NCI-H2107 (cell line): ENCODE data around the gene DPM2.

Source experiments
- DNase-seq: peaks from one replicate; lab custom pipeline; 2025; lab: John Stamatoyannopoulos, UW

DPM2 gene

GRCh38 chr9:127898433-127899127 is 39.1 kb downstream of the DPM2 start:
- DNase-seq = no peak

GRCh38 chr9:127897193-127897692 is 40.4 kb downstream of the DPM2 start:
- no peak for DNase-seq

DNA sequence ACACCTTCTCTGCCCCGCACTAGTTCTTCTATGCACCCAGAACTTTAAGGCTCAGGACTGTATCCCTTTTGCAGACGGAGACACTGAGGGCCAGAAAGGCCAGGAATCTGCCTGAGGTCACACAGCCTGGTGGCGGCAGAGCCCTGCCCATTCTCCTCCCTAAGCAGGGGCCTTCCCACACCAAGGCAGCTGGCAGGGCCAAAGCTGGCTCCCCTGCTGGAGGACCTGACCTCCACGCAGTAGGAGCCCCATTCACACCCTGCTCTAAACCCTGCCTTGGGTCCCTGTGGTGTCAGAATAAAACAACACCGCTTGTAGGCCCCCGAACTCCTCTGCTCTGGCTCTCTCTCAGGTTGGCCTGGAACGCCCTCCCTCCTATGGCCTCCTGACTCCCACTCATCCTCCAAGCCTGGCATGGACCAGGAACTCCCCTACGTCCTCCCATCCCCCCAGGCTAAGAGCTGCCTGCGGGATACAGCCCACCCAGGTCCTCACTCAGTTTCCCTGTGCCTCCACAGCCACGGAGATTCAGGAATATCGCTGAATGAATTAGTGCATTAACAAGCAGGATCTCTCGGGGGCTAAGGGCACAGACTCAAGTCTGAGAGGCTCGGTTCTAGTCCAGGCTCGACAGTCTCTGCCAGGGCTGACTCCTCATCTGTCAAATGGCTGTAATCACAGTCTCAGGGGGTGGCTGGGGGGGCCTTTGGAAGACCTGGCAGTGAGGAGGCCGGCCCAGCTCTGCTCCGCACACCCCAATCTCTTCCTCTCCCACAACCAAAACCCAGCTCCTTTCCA is 41.1 kb downstream of the DPM2 start:
- no peak for DNase-seq

DNA sequence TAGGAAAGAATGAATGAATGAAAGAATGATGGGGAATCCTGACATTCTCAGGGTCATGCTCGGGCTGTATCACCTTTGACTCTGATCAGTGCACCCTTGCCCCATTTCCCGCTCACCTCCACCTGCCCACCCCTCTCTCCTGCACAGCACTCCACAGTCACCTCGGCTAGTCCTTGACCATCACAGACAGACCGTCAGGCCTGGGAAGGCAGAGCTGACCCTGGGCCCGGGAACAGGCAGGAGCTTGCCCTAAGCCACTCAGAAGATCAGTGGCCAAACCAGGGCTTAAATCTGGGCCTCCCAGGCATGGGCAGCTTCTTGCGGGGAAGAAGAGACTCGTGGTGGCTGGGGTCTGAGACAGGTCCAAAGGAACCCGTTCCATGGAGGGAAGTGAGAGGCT is 41.8 kb downstream of the DPM2 start:
- no peak for DNase-seq

DNA sequence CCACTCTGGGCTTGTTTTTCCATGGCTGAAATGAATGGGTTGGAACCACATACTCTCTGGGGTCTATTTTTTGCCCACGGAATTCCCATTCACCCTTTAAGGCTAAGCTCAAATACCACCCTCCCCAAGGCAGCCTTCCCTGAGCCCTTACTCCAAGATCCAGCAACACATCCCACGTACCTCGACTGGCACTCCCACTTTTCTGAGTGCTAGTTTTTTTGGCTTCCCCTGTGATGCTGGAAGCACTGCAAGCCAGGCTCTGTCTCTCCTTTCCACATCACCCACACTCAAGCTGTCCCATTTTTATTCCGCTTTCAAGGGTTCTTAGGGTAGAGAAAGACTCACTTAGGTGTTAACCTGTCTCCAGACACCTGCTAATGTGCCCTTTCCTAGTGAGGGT is 44.3 kb downstream of the DPM2 start:
- DNase-seq = no peak

DNA sequence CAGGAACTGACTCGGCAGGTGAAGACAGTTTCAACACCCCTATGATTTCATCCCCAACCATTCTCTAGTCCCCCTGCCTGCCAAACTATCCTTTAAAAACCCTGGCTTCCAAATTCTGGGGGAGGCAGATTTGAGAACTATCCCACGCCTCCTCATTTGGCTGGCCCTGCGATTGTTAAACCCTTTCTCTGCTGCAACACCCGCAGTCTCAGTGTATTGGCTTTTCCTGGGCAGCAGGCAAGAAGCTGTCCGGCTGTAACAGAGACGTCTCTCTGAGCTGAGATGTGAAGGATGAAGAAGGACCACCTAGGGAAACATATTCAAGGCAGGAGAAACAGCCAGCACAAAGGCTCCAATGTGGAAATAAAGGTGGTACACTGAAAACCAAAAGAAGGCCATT is 44.8 kb downstream of the DPM2 start:
- no peak for DNase-seq

DNA sequence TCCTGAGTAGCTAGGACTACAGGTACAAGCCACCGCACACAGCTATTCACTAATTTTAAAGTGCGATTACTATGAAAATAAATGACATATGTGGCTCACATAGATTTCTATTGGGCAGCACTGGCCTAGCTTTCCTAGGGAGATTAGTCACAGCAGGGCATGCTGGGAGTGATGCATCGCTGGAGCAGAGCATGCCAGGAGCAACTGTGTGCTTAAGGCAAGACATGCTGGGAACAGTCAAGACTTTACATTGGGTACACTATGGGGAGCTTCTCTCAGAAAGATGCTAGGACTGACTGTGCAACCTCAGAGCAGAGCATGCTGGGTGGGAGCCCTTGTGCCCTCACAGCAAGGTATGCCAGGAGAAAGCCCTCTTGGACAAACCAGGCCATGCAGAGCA is 47.6 kb downstream of the DPM2 start:
- DNase-seq = no peak

DNA sequence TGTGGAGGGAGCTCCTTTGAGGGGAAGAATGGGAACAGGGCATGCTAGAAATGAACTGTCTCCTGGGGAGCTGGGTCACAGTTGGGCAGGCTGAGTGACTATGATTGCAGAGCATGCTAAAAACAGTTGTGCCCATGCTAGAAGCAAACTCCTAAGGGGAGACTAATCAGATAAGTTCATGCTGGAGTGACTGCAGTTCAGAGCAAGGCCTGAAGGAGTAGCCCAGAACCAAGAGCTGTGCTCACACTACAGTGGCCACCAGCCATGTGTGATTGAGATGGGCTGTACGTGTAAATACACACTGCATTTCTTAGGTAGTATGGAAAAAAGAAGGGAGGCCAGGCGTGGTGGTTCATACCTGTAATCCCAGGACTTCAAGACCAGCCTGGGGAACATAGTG is 49.9 kb downstream of the DPM2 start:
- DNase-seq = no peak

GRCh38 chr9:127886401-127886972 is 51.2 kb downstream of the DPM2 start:
- no peak for DNase-seq

DNA sequence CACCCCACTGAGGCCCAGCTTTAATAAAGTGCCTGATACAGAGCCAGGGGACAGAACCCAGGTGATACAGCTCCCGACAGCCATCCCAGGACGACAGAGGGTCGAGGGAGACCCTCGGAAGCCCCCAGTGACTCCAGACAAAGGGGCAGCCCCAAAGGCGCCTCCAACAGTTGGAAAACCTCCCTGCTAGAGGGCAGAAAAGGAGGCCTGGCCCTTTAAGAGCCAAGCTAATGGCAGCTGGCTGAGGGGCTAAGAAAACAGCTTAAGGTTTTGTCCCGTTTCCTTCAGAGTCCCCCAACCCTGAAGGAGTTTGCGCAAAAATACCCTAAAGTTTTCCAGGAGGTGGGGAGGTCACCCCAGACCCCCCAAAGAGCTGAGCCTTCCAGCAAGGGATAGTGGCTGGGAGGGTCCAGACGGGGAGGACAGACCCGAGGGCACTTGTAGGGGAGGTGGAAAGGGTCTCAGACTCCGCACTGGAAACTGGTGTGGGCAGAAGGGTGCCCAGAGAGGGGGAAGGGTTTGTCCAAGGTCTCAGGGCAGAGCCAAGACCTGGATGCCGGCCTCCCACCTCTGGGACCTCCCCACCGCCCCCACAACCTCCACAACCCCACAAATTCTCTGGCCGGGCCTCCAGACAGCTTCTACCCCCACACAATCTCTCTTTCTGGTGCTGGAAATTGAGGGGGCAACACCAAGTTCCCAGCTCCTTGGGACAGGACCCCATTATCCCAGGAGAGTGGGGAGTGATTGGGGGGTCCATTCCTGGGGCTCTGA is 52.0 kb downstream of the DPM2 start:
- no peak for DNase-seq
